Calu3 (cell line): ENCODE measurements around the gene CNDP2. TPM values are rescaled to one million over a fixed set of nuclear protein-coding genes. Genes with fewer than 3 reads are reported as not detected.
A peak's percentile ranks its signal among the peaks of the same experiment; 100 is the strongest.

Experiments used
- BruUV-seq: library from RNA; stranded (reverse); fragments of 400-500 nt; replicated peaks from 2 replicates; lab custom pipeline; 2021; lab: Mats Ljungman, UMichigan
- CTCF ChIA-PET: fragments of 300-600 bp; sonication (Branson Sonifier 250); formaldehyde crosslinking; loops from one replicate; lab custom pipeline; 2022; ENCODE audit warnings: antibody characterized with exemption; lab: Charles Lee
- DNase-seq: peaks from one replicate; pipeline ENCODE4 v3.0.0; 2022
- H3K27ac Mint-ChIP-seq: one replicate; pipeline ENCODE4 v1.8.0; 2022; ENCODE audit warnings: mixed read lengths; ENCODE audit not compliant: unreplicated experiment
- H3K27me3 Mint-ChIP-seq: one replicate; pipeline ENCODE4 v1.8.0; 2022; ENCODE audit warnings: mixed read lengths; ENCODE audit not compliant: unreplicated experiment
- H3K36me3 Mint-ChIP-seq: one replicate; pipeline ENCODE4 v1.8.0; 2022; ENCODE audit warnings: mild to moderate bottlenecking, moderate library complexity, mixed read lengths; ENCODE audit not compliant: insufficient read depth, unreplicated experiment
- H3K4me1 Mint-ChIP-seq: one replicate; pipeline ENCODE4 v1.8.0; 2022; ENCODE audit warnings: mild to moderate bottlenecking, low read depth, mixed read lengths; ENCODE audit not compliant: unreplicated experiment
- H3K4me3 Mint-ChIP-seq: one replicate; pipeline ENCODE4 v1.8.0; 2022; ENCODE audit warnings: mild to moderate bottlenecking, low read depth, moderate library complexity, mixed read lengths; ENCODE audit not compliant: unreplicated experiment
- H3K9me3 Mint-ChIP-seq: one replicate; pipeline ENCODE4 v1.8.0; 2022; ENCODE audit warnings: low read depth, mixed read lengths; ENCODE audit not compliant: unreplicated experiment
- CTCF ChIP-seq: fragments of 200-600 bp; IDR thresholded peaks from one replicate; pipeline ENCODE4 v1.8.0; 2022; ENCODE audit warnings: antibody characterized with exemption; ENCODE audit not compliant: unreplicated experiment
- intact Hi-C: fragments of 100-400 bp; cut with micrococcal nuclease; formaldehyde crosslinking; loops from one replicate; pipeline ENCODE4 v1.10.0; 2022; ENCODE audit not compliant: unreplicated experiment
- total RNA-seq: library from RNA; stranded (reverse); gene quantifications from 2 replicates; pipeline ENCODE4 v1.2.3, GENCODE V29; 2022

Gene CNDP2
- total RNA-seq, 1 experiment from 2014 or later, result 279 TPM

- Mint-ChIP-seq H3K4me1 (no peaks in the 10 kb centered on the region), H3K4me3 (no peak overlapping the region), H3K27ac (no peak overlapping the region), H3K27me3 (no peaks in the 10 kb centered on the region), H3K36me3 (peaks cover 86% of the 10 kb centered on the region), H3K9me3 (no peaks in the 10 kb centered on the region)
- no peak for DNase-seq
- TF ChIP-seq CTCF, result no peak
- intact Hi-C loops, result no loop called here
- CTCF ChIA-PET, result interaction anchor here (0.9 kb wide), 1 partner anchor 11 kb away, joined by 3 read pairs; no protein-coding TSS in a partner anchor
- BruUV-seq, result no TSS peak
Observed at GRCh38 chr18:74511823-74512222, 15.7 kb downstream of the CNDP2 start.

DNA sequence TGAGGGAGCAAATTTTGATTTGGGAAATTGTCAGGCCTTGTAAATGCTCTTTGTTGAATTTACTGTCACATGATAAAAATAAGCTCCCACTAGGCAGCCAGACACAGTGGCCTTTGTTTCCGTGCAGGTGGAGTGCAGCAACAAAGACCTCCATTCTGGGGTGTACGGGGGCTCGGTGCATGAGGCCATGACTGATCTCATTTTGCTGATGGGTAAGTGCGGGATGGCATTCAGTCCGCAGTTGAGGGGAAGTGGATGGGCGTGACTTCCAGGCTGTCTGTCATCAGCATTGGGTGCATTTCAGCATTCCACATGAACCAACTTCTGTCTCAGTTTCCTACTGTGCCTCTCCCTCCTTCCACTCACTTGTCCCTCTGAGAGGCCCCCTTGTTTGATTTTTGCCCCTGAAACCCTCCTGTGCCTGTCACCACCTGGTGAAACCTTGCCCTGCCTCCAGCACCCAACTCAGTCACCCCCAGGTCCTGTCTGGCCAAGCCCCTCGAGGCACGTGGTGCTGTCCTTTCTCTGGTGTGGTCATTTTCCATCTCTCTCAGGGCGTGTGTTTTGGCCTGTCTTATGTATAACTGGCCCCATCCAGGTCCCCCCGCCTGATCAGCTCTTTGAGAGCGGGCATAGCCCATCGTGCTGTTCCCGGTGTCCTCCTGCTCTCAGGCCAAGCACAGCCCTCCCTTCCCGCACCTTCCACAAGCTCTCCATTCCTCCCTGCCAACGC, 16.3 kb downstream of the CNDP2 start:
- Mint-ChIP-seq H3K9me3 (no peaks in the 10 kb centered on the region), H3K27ac (peak overlapping the region; percentile 41), H3K36me3 (peaks cover 86% of the 10 kb centered on the region), H3K4me1 (no peaks in the 10 kb centered on the region), H3K4me3 (no peak overlapping the region), H3K27me3 (no peaks in the 10 kb centered on the region)
- no peak for DNase-seq
- no peak for TF ChIP-seq CTCF
- intact Hi-C loops, result no loop called here
- CTCF ChIA-PET, result no interaction called here
- BruUV-seq, result no TSS peak

DNA sequence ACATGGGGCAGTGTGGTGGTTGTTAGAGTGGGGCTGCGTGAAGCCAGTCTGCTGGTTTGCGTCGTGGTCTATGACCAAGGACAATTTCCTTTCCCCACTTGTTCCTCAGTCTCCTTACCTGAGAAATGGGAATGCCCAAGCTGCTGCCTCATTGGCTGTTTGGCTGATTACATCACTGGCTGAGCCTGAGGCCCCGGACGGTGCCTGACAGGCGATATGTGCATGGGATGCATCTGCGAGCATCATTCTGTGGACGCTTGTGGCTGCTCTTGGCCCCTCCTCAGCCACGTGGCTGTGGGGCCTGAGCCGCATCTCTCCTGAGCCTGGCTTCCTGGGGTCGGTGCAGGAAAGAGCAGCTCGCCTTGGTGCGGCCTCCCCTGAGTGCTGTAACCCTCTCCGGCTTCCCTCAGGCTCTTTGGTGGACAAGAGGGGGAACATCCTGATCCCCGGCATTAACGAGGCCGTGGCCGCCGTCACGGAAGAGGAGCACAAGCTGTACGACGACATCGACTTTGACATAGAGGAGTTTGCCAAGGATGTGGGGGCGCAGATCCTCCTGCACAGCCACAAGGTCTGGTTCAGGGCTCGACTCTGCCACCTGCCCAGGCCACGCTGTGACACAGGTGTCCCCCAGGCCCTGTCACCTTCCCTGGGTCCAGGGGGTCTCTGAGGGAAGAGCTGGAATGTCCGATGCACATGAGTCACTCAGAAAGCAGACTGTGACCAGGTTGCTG, 17.2 kb downstream of the CNDP2 start:
- intact Hi-C loops, result no loop called here
- BruUV-seq, result no TSS peak
- no peak overlapping the region for H3K27ac Mint-ChIP-seq
- H3K4me3 Mint-ChIP-seq, result no peak overlapping the region
- peaks cover 85% of the 10 kb centered on the region for H3K36me3 Mint-ChIP-seq
- CTCF ChIA-PET, result no interaction called here
- DNase-seq, result no peak
- no peaks in the 10 kb centered on the region for H3K9me3 Mint-ChIP-seq
- H3K27me3 Mint-ChIP-seq, result no peaks in the 10 kb centered on the region
- H3K4me1 Mint-ChIP-seq, result no peaks in the 10 kb centered on the region
- no peak for TF ChIP-seq CTCF

DNA sequence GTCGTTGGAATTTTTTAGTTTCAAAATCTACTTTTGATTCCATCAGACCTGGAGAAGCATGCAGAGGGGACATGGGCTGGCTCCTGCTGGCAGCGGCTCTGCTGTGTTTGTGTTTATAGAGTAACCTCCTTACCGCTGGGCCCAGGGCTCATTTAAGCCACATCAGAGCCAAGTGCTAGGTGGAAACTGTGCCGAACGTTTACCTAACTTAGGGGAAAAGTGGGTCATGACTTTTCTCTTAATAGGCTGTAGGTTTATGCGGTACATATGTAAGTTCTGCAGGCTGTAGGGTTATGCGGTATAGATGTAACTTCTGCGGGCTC, 17.7 kb downstream of the CNDP2 start:
- DNase-seq, result no peak
- BruUV-seq, result no TSS peak
- Mint-ChIP-seq H3K36me3 (peaks cover 85% of the 10 kb centered on the region), H3K4me1 (no peaks in the 10 kb centered on the region), H3K4me3 (no peak overlapping the region), H3K9me3 (no peaks in the 10 kb centered on the region), H3K27ac (no peak overlapping the region), H3K27me3 (no peaks in the 10 kb centered on the region)
- TF ChIP-seq CTCF, result no peak
- CTCF ChIA-PET, result no interaction called here
- intact Hi-C loops, result no loop called here
